Lower leg skin (tissue), 4 donors: ENCODE results near the gene TMEM141. TPM values are rescaled to one million over a fixed set of nuclear protein-coding genes. Genes with fewer than 3 reads are reported as not detected.

Source experiments
- DNase-seq, 2 donors: peaks; one replicate each; pipeline ENCODE4 v3.0.0-alpha.2; 2019; ENCODE audit warnings: low spot score in 2 of 2
- H3K4me3 ChIP-seq: fragments of 200-600 bp; sonication (generic); 2 replicates; pipeline ENCODE4 v1.5.1; 2017; ENCODE audit warnings: mild to moderate bottlenecking, low read depth; ENCODE audit not compliant: poor library complexity, severe bottlenecking
- CTCF ChIP-seq, 3 donors: fragments of 450-650 bp; IDR thresholded peaks; one replicate each; pipeline ENCODE4 v1.5.1; 2016; ENCODE audit warnings: antibody characterized with exemption in 3 of 3, mild to moderate bottlenecking in 3 of 3, moderate library complexity in 2 of 3
- POLR2A ChIP-seq, 2 donors: fragments of 450-650 bp; IDR thresholded peaks; one replicate each; pipeline ENCODE4 v1.6.1; 2016 to 2017; ENCODE audit warnings: antibody characterized with exemption in 2 of 2, mild to moderate bottlenecking in 1 of 2, moderate library complexity in 1 of 2
- WGBS, 2 donors: methylation state at CpG; one replicate each; pipeline ENCODE4 v1.1.5; 2018; 5-methylcytosine and 5-hydroxymethylcytosine counted together
- intact Hi-C: fragments of 100-400 bp; cut with DNase I; formaldehyde crosslinking; loops from one replicate; pipeline ENCODE4 v1.15.0; 2023; ENCODE audit warnings: low total_unique reads
- total RNA-seq, 4 donors: library from RNA; depleted of rRNA; stranded (reverse); fragments of >200 nt; gene quantifications; one replicate each; pipeline ENCODE4 v1.1.0, GENCODE V29; 2016

Gene TMEM141
- total RNA-seq, 4 donors from 2014 or later: 67.7 to 120 (median 91.3) TPM

DNA sequence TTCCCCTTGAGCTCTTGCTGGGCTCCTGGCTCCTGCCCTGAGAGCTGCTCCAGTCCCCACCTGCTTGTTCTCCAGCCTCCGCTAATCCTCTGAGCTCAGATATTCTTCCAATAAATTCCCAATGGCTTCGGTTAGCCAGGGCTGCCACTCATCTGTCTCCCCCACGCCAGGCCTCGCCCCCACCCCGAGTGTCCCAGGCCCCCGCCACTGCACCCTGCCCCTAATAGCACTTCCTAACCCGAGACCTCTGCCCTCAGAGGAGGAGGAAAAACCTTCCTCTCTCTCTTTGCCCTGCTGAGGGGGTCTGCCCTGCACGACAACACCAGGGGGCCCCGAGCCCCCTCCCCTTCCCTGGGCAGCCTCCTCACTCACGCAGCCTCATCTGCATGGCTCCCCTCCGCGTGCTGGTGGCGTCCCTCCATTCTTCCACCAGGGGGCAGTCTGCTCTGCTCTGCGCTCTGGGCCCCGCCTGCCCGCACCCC is 21.4 kb upstream of the TMEM141 start:
- no peak for DNase-seq
- TF ChIP-seq CTCF (IDR thresholded peaks at IDR 0.05) (no peak), POLR2A (IDR thresholded peaks at IDR 0.05) (no peak)
- intact Hi-C loops: no loop called here
- WGBS, 2 donors: 15 to 21% methylated on average over 13 to 16 of the region's 16 CpGs
- H3K4me3 ChIP-seq: no peak overlapping the region

GRCh38 chr9:136771907-136772415 is 19.2 kb upstream of the TMEM141 start:
- 61 to 65% methylated on average over 3 of the region's 3 CpGs for WGBS, 2 donors
- no peak for DNase-seq
- intact Hi-C loops: no loop called here
- TF ChIP-seq POLR2A (IDR thresholded peaks at IDR 0.05) (no peak), CTCF (IDR thresholded peaks at IDR 0.05) (no peak)
- H3K4me3 ChIP-seq: no peak overlapping the region

DNA sequence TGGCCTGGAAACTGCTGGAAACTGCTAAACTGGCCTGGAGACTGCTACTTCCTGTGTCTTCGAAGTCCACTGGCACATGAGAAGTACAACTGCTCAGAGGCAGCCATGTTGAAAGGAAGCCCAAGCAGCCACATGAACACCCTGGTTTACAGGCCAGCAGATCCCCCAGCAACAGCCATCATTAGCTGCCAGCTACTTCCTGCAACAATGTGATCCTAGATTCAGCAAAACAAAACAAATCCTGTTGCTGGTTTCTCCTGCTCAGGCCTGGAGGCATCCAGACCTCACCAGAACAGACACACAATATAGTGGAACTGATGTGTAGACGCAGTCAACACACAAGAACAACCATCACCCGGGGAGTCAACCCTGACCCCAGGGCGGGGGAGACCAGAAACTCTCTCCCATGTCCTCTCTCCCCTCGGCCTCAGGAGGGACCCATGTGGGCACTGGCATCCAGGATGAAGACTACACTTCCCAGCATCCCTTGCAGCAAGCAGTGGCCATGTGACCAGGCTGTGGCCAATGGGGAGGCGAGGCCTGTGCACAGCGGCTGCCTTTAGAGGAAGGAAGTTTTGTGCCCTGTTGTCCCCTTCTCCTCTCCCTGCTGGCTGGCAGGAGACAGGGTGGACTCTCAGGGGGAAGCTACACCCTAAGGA is 17.6 kb upstream of the TMEM141 start:
- WGBS, 2 donors: 77 to 88% methylated on average over 7 of the region's 7 CpGs
- no peak for DNase-seq
- TF ChIP-seq CTCF (IDR thresholded peaks at IDR 0.05) (no peak), POLR2A (IDR thresholded peaks at IDR 0.05) (no peak)
- no peak overlapping the region for H3K4me3 ChIP-seq
- intact Hi-C loops: no loop called here

DNA sequence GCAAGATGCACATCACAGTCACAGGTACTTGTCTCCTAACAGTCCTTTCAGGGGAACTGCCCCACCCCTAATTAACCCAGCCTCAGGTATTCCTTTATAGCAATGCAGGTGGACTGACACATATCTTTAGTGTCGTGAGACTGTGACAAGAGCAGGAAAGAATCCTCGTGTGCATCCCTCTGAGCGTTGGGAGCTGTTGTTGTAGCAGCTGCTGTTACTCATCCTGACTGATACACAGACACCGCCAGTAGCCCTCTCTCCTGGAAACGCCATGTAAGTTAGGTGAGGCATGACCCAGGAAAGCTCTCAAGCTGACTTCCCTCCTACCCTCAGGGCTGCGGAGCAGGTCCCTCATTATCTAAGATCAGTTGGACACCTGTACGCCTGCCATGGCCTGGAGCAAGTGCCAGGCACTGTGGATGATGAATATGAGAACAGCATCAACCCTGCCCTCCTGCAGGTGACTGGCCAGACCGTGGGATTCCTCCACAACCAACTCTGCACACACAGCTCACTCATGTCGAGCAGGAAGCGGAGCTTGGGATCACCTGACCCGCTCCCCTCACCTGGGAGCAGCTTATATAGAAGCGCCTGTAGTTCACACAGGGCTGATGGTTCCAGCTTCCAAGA is 16.6 kb upstream of the TMEM141 start:
- TF ChIP-seq POLR2A (IDR thresholded peaks at IDR 0.05): no peak
- TF ChIP-seq CTCF (IDR thresholded peaks at IDR 0.05): no peak
- intact Hi-C loops: no loop called here
- 87 to 90% methylated on average over 5 to 12 of the region's 12 CpGs for WGBS, 2 donors

DNA sequence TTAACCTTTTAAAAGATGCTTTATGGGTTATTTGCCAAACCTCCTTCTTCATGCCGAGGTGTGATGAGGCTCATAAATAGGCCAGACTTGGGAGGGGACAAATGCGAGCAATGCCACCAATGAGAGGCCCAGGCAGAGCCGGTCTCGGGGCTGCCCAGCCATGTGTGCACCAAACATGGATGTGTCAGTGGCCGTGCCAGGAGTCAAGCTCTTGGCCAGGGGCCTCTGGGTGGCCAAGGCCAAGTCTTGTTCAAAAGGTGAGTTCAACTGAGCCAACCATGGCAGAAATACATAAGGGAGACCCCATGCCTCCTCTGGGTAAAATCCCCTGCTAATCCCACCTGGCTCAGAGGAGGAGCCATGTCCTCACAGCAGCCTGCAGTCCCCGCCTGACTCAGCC is 16.0 kb upstream of the TMEM141 start:
- no peak for DNase-seq
- no peak overlapping the region for H3K4me3 ChIP-seq
- 82 to 90% methylated on average over 5 to 6 of the region's 6 CpGs for WGBS, 2 donors
- TF ChIP-seq CTCF (IDR thresholded peaks at IDR 0.05) (no peak), POLR2A (IDR thresholded peaks at IDR 0.05) (no peak)
- intact Hi-C loops: no loop called here

More for the DNA sequence above, 16.6 kb upstream of the TMEM141 start:
- no peak for DNase-seq
- no peak overlapping the region for H3K4me3 ChIP-seq
